Adrenal gland (tissue), 5 donors: ENCODE measurements around the gene MRPL21.

Source experiments
- POLR2A ChIP-seq, 2 donors: fragments of 450-650 bp; IDR thresholded peaks; one replicate each; pipeline ENCODE4 v1.6.1; 2017; ENCODE audit warnings: antibody characterized with exemption in 2 of 2, mild to moderate bottlenecking in 2 of 2, moderate library complexity in 1 of 2
- TF ChIP-seq, protein P1 (sequence below), 6 experiments: fragments of 450-650 bp in 4 of 6; fragments of 200-600 bp in 2 of 6; sonication (generic) in 1 of 6; IDR thresholded peaks; 1 replicate in 5 of 6; 2 replicates in 1 of 6; pipeline versions ENCODE4 v1.5.1 to v1.8.0; 2016 to 2021; ENCODE audit warnings: antibody characterized with exemption in 6 of 6, mild to moderate bottlenecking in 2 of 6, moderate library complexity in 1 of 6
- donor health status: DM: no; HTN: no; CAD: no.

DNA sequence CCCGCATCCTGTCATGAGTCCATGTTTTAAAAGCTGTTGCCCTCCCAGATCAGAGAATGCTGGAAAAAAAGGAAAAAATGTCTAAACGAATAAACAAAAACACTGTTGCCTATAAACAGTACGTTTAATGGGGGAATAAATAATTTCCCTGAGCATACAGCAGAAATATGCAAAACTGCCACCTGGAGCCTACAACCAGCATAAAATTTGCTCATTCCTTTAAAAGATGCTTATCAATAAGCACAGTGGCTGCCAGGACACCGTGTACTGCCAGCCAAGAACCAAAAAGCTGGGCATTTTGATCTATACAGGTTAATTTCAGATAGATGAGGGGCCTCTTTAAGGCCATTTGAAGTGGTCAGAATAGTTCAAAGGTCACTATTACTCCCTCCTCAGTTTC lies 56.2 kb downstream of the MRPL21 start:
- TF ChIP-seq, protein P1, sequence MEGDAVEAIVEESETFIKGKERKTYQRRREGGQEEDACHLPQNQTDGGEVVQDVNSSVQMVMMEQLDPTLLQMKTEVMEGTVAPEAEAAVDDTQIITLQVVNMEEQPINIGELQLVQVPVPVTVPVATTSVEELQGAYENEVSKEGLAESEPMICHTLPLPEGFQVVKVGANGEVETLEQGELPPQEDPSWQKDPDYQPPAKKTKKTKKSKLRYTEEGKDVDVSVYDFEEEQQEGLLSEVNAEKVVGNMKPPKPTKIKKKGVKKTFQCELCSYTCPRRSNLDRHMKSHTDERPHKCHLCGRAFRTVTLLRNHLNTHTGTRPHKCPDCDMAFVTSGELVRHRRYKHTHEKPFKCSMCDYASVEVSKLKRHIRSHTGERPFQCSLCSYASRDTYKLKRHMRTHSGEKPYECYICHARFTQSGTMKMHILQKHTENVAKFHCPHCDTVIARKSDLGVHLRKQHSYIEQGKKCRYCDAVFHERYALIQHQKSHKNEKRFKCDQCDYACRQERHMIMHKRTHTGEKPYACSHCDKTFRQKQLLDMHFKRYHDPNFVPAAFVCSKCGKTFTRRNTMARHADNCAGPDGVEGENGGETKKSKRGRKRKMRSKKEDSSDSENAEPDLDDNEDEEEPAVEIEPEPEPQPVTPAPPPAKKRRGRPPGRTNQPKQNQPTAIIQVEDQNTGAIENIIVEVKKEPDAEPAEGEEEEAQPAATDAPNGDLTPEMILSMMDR (IDR thresholded peaks at IDR 0.05): no peak
- TF ChIP-seq POLR2A (IDR thresholded peaks at IDR 0.05): no peak
